NCI-H1436 (cell line): Measurements from ENCODE around the gene DMPK.

Experiments used
- DNase-seq: peaks from one replicate; lab custom pipeline; 2025; lab: John Stamatoyannopoulos, UW

Gene DMPK, protein sequence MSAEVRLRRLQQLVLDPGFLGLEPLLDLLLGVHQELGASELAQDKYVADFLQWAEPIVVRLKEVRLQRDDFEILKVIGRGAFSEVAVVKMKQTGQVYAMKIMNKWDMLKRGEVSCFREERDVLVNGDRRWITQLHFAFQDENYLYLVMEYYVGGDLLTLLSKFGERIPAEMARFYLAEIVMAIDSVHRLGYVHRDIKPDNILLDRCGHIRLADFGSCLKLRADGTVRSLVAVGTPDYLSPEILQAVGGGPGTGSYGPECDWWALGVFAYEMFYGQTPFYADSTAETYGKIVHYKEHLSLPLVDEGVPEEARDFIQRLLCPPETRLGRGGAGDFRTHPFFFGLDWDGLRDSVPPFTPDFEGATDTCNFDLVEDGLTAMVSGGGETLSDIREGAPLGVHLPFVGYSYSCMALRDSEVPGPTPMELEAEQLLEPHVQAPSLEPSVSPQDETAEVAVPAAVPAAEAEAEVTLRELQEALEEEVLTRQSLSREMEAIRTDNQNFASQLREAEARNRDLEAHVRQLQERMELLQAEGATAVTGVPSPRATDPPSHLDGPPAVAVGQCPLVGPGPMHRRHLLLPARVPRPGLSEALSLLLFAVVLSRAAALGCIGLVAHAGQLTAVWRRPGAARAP

DNA sequence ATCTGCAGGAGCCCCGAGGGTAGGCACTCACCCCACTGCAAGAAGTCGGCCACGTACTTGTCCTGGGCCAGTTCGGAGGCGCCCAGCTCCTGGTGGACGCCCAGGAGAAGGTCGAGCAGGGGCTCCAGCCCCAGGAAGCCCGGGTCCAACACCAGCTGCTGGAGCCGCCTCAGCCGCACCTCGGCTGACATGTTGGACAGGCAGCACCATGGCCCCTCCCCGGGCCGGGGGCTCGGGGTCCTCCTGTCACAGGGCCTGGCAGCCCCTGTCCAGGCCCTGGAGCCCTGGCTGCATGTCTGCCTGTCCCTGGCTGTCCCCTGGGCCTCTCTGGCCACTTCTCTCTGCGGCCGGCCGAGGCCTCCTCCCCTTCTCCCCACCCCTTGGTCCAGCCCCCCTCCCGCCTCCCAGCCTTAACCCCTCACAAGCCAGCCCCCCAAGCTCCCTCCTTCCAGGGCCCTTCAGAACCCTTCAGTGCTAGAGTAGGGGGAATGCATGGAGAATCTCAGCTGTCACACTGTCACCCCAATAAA lies at the start of gene DMPK:
Gene DMPK (minus strand): TSS at position 329 of the 530 bp plus-strand sequence. CDS start 138 bp downstream, at position 191.
- DNase-seq = no peak

DNA sequence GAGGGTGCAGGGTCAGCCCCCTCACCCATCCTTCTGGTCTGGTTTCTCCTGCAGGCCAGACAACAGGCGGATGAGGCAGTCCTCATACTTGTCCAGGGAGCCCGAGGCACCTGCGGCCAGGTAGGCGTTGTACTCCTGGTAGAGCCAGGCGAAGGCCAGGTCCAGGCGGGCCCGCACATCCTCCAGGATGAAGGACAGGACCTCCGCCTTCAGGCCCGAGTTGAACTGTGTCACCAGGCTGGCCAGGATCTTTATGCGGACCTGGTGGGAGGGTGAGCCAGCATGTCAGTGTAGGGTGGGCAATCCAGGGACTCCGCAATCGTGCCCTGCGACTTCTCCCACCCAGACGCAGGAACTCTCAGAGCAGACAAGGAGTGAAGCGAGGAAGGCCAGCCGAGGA lies 46.7 kb upstream of the DMPK start:
- DNase-seq = no peak

- no peak for DNase-seq
These were observed 46.2 kb upstream of the DMPK start for GRCh38 chr19:45828523-45828922.

DNA sequence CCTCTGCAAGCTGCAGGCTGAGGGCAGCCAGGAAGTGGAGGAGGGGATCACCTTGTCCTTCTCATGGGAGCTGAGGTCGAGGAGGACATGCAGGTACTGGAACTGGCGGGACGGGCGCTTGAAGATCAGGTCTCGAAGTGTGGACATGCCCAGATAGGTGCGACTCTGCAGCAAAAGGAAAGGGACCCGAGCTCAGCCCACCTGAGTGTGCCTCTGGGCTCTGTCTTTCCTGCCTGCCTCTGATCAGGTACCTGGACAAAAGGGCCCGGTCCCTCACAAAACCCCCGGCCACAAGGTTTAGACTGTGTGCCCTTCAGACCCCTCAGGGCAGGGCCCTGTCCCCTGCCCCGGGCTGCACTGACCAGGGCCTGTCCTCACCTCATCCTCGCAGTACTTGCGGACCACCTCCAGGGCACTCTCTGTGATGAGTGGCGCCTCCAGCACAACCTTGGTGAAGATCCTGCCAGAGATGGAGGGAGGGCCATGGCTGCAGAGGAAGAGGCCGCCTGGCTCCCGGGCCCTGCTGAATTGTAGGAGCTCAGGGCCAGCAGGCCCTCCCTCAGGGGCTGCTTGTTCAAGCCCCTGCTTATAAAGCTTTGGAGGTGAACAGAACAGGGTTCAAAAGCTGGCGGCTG lies 45.3 kb upstream of the DMPK start:
- DNase-seq = no peak

- DNase-seq = no peak
These were observed 44.6 kb upstream of the DMPK start for GRCh38 chr19:45826934-45827333.

DNA sequence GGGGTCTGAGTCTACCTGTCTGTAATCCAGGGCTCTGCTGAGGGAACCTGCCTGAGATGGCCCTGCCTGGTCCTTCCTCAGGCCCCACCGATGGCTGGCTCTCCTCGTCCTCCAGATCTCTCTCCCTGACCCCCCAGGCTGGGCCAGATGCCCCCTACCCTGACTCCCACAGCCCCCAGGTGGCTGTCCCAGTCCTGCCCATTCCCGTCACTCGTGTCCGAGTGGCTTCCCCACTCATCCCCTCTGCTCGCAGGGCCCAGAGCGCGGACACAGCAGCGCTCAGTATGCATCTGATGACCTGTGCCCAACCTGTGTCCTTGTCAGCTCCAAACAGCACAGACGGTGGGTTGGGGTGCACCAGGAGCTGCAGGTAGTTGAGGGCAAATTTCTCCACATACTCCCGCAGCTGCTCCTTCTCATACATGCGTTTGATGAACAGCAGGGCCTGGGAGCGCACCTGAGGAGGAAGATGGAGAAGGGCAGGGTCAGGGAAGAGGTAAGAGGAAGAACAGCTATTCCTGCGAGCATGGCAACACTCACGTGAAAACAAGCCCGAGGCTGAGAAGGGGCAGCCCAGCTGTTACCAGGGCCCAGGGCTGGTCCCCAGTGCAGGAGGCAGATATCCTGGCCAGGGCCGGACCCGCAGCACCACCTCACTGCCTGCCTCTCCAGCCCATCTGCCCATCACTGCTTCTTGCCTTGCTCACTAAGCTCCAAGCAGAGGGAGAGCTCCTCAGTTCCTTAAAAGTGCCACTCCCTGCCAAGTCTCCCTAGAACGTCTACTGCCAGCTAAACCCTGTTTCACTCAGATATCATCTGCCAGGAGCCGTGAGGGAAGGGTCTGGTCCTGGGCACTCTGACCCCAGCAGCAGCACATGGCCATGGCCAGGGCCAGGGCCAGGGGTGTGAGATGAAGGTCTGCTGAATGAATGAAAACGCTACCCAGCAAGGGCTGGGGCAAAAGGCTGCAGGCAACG lies 43.9 kb upstream of the DMPK start:
- no peak for DNase-seq

GRCh38 chr19:45825263-45825605 lies 42.9 kb upstream of the DMPK start:
- DNase-seq = no peak

DNA sequence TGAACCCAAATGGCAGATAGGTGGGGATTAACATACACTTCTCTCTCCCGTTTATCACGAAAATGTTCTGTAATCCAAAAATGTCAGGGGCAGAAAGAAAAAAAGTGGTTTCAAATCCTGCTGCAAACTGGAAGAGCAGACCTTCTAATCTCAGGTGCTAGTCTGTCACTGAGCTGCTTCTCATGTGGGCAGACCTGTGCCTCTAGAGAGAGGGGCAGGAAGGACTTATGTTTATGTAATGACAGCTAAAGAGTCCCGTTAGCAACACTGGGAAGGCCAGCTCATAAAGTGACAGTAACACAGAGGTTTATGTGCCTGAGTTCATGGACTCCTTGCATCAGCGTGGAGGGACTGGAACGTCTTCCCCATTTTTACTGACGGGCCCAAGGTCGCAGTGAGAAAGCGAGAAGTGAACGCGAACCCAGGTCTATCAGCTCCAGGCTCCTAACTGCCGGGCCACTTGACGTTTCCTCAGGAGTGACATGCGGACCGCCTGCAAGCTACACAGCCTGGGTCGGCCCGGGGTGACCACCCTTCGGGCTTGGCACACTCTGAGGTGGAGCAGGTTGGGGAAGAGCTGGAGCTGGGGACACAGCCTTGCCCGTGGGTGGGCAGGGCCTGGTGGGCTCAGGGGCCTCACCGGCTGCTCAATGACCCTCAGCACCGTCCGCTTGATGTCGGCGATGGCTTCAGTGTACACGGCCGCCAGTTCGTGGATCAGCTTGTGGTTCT lies 42.4 kb upstream of the DMPK start:
- DNase-seq = no peak

DNA sequence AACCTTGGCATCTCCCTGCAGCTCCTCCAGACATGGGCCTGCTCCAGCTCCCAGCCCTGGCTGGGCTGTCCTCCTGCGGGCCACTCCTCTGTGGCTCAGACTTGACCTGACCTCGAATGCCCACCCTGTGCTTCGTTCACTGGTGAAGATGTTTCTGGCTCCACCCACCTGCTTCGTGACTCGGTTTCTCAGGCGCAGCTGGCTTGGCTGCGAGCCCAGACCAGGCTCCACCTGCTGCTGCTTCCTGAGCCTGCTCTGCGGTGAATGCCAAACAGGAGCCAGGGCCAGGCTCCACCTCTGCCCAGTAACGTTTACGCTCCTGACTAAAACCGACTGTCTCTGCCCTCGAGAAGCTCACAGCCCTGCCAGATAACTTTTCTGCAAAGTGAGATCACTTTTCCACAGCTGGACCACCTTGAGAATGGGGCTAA lies 41.8 kb upstream of the DMPK start:
- peak; percentile 10 for DNase-seq

DNA sequence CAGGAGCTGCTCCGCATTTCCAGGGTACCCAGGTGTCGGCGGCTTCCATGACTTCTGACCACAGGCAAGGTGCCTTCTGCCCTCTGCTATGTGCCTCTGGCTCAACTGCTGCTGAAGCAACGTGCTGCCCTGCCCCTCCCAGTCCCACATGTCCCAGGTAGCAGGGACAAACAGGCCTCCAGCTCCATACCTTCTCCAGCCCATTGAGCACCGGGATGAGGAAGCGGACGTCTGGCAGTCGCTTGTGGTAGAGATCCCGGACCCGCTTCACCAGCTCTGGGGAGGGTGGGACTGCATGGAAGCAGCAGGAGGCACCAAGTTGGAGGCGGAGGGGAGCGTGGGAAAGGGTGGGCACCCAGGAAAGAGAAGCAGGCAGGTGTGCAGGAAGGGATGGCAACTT lies 40.9 kb upstream of the DMPK start:
- DNase-seq = no peak

- DNase-seq = no peak
These were observed 40.4 kb upstream of the DMPK start for GRCh38 chr19:45822716-45823115.

DNA sequence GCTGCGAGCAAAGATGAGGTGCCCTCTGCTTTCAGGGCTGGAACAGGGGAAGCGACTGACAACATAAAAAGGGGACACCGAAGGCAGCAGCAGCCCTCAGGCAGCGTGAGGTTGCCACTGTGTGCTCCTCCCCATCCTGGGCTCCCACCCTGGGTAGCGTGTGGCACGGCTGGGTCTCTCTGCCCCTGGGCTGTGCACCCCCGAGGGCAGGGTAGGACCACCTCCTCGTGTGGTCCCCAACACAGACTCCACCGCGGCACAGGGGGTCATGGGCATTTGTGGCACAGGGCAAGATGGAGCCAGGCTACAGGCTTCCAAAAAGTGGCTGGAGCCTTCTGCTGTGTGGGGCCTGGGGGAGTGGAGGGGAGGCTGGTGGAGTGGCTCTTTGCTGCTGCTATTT lies 39.3 kb upstream of the DMPK start:
- DNase-seq = no peak

DNA sequence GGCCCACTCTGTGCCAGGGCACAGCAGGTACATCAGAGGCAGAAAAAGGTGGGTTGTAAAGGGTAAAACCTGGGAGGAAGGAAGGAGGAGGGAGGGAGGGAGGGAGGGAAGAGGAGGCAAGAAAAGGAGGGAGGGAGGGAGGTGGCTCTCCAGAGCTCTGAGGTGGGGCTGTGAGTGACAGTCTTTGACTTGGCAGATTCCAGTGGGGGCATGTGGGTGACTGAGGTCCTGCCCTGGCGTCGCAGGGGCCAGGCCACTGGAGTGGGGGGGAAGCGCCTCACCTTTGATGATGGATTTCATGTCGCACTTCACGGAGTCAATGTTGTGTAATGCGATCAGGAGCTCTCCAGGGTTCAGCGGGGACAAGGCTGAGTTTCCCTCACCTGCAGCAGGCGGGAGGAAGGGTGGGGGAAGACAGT lies 38.8 kb upstream of the DMPK start:
- DNase-seq = no peak

GRCh38 chr19:45820413-45821102 lies 38.3 kb upstream of the DMPK start:
- no peak for DNase-seq

DNA sequence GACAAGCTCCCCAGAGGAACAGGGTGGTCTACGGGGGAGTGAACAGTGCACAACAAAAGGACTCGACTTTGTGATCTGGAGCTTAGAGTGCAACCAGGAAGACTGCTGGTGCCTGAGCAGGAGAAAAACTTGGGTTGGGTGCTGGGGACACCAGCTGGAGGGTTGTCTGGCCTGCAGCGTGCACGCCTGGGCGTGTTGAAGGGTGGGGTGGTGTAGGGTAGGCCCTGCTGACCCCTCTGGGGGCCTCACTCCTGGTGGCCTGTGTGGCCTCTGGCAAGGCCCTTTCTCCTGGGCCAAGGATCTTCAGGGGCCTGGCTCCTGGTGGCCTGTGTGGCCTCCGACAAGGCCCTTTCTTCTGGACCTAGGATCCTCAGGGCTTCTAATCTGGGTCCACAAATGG lies 37.5 kb upstream of the DMPK start:
- DNase-seq = no peak

DNA sequence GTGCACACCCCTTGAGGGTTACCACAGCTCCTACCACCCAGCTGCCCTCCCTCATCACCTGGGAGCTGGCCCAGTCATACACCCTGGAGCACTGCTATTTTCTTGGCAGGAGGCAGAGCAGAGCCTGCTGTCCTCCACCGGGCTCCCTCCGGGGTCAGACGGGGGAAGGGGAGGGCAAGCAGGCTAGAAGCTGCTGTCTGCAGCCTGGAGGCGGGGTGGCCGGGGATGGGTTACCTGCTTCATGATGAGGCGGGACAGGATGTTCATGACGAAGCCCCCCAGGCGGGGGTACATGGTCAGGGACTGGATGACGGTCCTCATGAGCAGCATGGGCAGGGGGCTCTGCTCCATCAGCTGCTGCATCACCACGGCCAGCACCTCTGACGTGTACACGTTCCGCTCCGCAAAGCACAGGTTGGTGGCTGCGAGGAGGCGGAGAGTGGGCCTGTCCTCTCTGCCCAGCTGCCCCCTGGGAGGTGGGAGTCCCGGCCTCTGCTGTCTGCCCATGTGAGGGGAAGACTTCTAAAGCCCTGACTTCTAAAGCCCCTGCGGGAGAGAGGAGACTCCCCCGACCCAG lies 35.5 kb upstream of the DMPK start:
- no peak for DNase-seq

DNA sequence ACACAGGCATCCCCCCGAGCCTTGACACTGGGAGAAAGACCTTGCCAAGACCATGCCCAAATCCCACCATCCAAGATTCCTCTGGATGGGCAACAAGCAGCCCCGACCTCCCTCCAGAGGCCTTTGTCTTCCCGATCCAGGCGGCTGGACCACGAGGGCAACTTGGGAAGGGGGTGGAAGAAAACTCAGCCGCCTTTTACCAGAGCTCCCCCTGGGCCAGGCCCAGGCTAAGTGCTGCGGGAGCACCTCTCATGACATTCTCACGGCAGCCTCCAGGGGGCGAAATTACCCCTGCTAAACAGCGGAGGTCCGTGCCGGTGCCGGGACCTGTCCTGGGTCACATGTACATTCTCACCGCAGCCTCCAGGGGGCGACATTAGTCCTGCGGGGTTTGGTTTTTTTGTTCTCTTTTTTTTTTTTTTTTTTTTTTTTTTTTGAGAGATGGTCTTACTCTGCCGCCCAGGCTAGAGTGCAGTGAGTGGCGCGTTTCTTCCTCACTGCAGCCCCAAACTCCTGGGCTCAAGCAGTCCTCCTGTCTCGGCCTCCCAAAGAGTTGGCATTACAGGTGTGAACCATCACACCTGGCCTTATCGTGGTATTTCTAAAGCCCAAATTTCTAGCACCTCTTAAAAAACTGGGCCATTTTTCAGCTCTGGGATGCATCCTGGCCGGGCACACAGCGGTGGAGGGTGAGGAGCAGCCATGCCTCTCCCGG lies 34.9 kb upstream of the DMPK start:
- peak; percentile 93 for DNase-seq

DNA sequence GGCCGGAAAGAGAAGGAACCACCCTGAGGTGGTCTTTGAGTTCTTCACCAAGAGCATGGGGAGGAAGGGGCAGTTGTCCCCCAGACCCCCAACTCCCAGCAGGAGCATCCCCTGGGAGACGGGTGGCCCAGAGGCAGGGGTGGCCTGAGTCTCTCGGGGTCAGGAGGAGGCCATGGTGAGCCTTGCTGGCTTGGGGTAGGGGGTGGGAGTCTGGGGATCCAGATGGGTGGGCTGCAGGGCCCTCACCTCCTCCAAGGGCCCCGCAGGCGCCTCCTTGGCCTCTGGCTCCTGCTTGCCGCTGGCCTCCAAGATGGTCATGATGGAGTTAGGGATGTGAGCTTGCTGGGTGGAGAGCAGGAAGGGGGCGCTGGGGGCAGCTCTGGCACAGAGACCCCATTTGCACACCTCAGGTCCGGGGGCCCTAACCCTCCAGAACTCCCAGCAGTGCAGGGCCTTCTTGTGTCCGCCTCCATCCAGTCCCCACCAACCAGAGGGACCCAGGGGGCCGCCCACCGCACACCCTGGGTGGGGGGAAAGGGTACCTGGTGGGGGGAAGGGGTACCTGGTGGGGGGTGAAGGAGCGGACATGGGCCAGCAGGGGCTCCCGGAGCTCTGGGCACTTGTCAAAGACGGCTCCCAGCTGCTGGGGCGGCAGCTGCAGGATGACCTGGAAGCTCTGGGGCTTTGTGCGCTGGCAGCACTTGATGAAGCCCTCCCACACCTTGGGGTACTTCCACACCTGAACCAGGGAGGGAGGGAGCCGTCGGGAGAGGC lies 34.1 kb upstream of the DMPK start:
- no peak for DNase-seq
